Measurements from ENCODE around the gene SPOCD1.
A peak's percentile ranks its signal among the peaks of the same experiment; 100 is the strongest.

The SPOCD1 gene

DNA sequence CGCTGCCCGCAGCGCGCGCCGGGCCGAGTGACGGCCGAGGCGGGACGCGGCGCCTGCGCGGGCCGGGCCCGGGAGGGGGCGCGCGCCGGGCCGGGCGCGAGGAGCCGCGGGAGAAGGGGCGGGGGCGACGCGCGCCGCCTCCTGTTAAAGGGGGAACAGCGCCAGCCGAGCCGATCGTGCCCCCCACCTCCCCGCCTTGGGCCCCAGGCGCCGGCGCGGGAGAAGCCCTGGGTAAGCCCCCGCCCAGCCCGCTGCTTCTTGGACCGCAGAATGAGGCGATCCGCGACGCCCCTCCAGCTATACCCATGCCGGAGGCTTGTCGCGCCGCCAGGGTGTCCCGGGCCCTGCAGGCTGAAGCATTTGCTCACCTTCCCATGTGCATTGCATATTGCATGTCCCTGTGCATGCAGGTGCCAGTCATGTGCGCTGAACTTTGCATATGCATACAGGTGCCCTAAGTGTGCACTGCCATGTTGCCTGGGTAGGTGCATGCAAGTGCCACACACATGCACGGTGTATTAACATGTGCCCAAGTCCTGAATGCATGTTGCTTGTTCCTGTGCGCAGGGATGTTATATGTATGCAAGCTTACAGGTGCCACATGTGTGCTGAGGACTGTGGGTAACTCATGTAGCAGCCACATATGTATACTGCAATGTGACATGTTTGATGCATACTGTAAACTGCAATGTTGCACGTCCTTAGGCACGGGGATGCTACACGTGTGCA is 51.3 kb downstream of the SPOCD1 start, which contains the start of gene ADGRB2 (continued):
- no peak for TF ChIP-seq ZNF518A (tag by site-specific recombination; conservative IDR thresholded peaks at IDR 0.05; ENCODE audit: low read depth)
- no peak for TF ChIP-seq ZNF311 (tag by site-specific recombination; IDR thresholded peaks at IDR 0.05; ENCODE audit: borderline replicate concordance)
- TF ChIP-seq GLI4 (tag by site-specific recombination; IDR thresholded peaks at IDR 0.05), result no peak
- 0 out of 2 replicates have a peak, but pooled peaks have one; percentile 18 for TF ChIP-seq YY1 (tag by site-specific recombination; IDR thresholded peaks at IDR 0.05)
- TF ChIP-seq ZNF596 (tag by site-specific recombination; IDR thresholded peaks at IDR 0.05), result no peak
- no peak for TF ChIP-seq ZSCAN16 (tag by site-specific recombination; IDR thresholded peaks at IDR 0.05)
- no peak for TF ChIP-seq ZNF555 (tag by site-specific recombination; conservative IDR thresholded peaks at IDR 0.05)
- TF ChIP-seq, protein P1, sequence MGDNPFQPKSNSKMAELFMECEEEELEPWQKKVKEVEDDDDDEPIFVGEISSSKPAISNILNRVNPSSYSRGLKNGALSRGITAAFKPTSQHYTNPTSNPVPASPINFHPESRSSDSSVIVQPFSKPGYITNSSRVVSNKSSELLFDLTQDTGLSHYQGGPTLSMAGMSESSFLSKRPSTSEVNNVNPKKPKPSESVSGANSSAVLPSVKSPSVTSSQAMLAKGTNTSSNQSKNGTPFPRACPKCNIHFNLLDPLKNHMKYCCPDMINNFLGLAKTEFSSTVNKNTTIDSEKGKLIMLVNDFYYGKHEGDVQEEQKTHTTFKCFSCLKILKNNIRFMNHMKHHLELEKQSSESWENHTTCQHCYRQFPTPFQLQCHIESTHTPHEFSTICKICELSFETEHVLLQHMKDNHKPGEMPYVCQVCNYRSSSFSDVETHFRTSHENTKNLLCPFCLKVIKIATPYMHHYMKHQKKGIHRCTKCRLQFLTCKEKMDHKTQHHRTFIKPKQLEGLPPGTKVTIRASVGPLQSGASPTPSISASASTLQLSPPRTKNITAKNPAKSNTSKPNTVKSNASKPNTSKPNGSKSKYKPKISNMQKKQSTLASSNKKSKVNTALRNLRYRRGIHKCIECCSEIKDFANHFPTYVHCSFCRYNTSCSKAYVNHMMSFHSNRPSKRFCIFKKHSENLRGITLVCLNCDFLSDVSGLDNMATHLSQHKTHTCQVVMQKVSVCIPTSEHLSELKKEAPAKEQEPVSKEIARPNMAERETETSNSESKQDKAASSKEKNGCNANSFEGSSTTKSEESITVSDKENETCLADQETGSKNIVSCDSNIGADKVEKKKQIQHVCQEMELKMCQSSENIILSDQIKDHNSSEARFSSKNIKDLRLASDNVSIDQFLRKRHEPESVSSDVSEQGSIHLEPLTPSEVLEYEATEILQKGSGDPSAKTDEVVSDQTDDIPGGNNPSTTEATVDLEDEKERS (tag by site-specific recombination; IDR thresholded peaks at IDR 0.05), result no peak
- TF ChIP-seq ZNF248 (tag by site-specific recombination; IDR thresholded peaks at IDR 0.05), result no peak
- TF ChIP-seq, protein P2, sequence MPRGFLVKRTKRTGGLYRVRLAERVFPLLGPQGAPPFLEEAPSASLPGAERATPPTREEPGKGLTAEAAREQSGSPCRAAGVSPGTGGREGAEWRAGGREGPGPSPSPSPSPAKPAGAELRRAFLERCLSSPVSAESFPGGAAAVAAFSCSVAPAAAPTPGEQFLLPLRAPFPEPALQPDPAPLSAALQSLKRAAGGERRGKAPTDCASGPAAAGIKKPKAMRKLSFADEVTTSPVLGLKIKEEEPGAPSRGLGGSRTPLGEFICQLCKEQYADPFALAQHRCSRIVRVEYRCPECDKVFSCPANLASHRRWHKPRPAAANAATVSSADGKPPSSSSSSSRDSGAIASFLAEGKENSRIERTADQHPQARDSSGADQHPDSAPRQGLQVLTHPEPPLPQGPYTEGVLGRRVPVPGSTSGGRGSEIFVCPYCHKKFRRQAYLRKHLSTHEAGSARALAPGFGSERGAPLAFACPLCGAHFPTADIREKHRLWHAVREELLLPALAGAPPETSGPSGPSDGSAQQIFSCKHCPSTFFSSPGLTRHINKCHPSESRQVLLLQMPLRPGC (tag by site-specific recombination; IDR thresholded peaks at IDR 0.05), result no peak
- no peak for TF ChIP-seq ZNF138 (tag by site-specific recombination; IDR thresholded peaks at IDR 0.05; ENCODE audit: borderline replicate concordance)
- TF ChIP-seq, protein P3, sequence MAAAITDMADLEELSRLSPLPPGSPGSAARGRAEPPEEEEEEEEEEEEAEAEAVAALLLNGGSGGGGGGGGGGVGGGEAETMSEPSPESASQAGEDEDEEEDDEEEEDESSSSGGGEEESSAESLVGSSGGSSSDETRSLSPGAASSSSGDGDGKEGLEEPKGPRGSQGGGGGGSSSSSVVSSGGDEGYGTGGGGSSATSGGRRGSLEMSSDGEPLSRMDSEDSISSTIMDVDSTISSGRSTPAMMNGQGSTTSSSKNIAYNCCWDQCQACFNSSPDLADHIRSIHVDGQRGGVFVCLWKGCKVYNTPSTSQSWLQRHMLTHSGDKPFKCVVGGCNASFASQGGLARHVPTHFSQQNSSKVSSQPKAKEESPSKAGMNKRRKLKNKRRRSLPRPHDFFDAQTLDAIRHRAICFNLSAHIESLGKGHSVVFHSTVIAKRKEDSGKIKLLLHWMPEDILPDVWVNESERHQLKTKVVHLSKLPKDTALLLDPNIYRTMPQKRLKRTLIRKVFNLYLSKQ (tag by site-specific recombination; IDR thresholded peaks at IDR 0.05; ENCODE audit: borderline replicate concordance), result no peak
- TF ChIP-seq ZNF23 (tag by site-specific recombination; IDR thresholded peaks at IDR 0.05; ENCODE audit: borderline replicate concordance), result no peak
- TF ChIP-seq HOXD13 (CRISPR knock-in tag; IDR thresholded peaks at IDR 0.05; ENCODE audit: borderline replicate concordance), result no peak
- TF ChIP-seq ZNF335 (tag by site-specific recombination; conservative IDR thresholded peaks at IDR 0.05), result peak; percentile 53
- no peak for TF ChIP-seq ZNF558 (tag by site-specific recombination; IDR thresholded peaks at IDR 0.05)
- no peak for TF ChIP-seq GLIS1 (tag by site-specific recombination; IDR thresholded peaks at IDR 0.05)
- TF ChIP-seq PRDM1 (tag by site-specific recombination; IDR thresholded peaks at IDR 0.05), result no peak
- no peak for TF ChIP-seq ZNF530 (tag by site-specific recombination; IDR thresholded peaks at IDR 0.05; ENCODE audit: low read depth)
- TF ChIP-seq ZNF560 (tag by site-specific recombination; IDR thresholded peaks at IDR 0.05; ENCODE audit: borderline replicate concordance), result no peak
- TF ChIP-seq, protein P4, sequence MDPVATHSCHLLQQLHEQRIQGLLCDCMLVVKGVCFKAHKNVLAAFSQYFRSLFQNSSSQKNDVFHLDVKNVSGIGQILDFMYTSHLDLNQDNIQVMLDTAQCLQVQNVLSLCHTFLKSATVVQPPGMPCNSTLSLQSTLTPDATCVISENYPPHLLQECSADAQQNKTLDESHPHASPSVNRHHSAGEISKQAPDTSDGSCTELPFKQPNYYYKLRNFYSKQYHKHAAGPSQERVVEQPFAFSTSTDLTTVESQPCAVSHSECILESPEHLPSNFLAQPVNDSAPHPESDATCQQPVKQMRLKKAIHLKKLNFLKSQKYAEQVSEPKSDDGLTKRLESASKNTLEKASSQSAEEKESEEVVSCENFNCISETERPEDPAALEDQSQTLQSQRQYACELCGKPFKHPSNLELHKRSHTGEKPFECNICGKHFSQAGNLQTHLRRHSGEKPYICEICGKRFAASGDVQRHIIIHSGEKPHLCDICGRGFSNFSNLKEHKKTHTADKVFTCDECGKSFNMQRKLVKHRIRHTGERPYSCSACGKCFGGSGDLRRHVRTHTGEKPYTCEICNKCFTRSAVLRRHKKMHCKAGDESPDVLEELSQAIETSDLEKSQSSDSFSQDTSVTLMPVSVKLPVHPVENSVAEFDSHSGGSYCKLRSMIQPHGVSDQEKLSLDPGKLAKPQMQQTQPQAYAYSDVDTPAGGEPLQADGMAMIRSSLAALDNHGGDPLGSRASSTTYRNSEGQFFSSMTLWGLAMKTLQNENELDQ (tag by site-specific recombination; IDR thresholded peaks at IDR 0.05; ENCODE audit: low read depth), result no peak
- TF ChIP-seq ZNF133 (tag by site-specific recombination; IDR thresholded peaks at IDR 0.05), result no peak

All from HEK293 (cell line).